IMR-90 (cell line): ENCODE measurements around the gene DOK4.

Experiments used
- MAFK ChIP-seq: IDR thresholded peaks from 2 replicates; pipeline ENCODE4 v1.6.1; 2012; ENCODE audit warnings: low read depth, low read length, improper control_type of control experiment
- MXI1 ChIP-seq: IDR thresholded peaks from 2 replicates; pipeline ENCODE4 v1.6.1; 2012; ENCODE audit warnings: low read depth, mild to moderate bottlenecking, low read length, moderate library complexity, borderline replicate concordance
- RAD21 ChIP-seq: IDR thresholded peaks from 2 replicates; pipeline ENCODE4 v1.6.1; 2012; ENCODE audit warnings: low read length, improper control_type of control experiment
- RCOR1 ChIP-seq: IDR thresholded peaks from 2 replicates; pipeline ENCODE4 v1.6.1; 2012; ENCODE audit warnings: mild to moderate bottlenecking, low read length, improper control_type of control experiment; ENCODE audit not compliant: insufficient replicate concordance

DNA sequence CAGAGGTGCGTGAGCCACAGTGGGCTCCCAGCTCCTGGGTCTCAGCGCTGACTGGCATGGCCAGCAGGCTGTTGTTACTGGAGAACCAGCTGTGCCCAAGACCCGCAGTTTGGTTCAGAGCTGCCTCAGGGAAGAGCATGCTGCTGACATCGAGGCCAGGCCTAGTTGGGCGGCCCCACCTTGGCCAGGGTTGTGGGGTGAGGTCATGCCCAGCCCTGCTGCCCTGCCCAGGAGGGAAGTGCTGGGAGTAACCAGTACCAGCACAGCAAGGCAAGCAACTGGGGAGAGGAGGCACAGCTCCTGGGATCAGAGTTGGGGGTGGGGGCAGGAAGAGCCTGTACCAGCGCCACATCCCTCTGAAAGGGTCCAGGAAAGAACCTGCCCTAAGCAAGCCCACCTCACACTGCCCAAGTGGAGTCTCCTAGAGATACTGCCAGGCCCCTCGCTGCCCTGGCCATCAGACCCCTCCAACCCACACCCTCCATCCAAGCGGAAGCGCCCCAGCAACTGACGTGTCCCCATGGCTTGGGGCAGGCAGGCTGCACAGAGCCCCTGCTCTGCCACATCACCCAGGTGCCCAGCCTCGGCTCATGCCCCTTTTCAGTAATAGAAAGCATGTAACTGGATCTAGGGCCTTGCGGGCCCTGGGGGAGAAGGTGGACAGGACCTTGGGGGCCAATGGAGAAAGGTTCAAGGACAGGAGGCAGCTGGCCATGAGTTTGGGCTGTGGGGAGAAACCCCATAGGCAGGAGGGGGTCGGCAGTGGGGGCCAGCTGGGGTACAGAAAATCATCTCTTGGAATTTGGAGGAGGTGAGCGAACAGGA, 990 bp downstream of the DOK4 start:
- TF ChIP-seq MAFK (no peak), MXI1 (no peak), RAD21 (no peak), RCOR1 (no peak)
